K562 (cell line): ENCODE results near the gene CTXN1. TPM values are rescaled to one million over a fixed set of nuclear protein-coding genes. Genes with fewer than 3 reads are reported as not detected.

ENCODE experiments used
- ADNP ChIP-seq: fragments of 200-800 bp; sonication (Bioruptor generic); IDR thresholded peaks from 2 replicates; pipeline ENCODE4 v1.6.1; 2016; ENCODE audit warnings: missing genetic modification characterization, missing compliant biosample characterization
- CLOCK ChIP-seq: fragments of 250-450 bp; sonication (Bioruptor Pico); IDR thresholded peaks from 2 replicates; pipeline ENCODE4 v1.4.0; 2020; ENCODE audit warnings: mild to moderate bottlenecking, moderate library complexity, borderline replicate concordance
- CUX1 ChIP-seq: fragments of 200-800 bp; sonication (Bioruptor generic); IDR thresholded peaks from 2 replicates; pipeline ENCODE4 v1.6.1; 2016; ENCODE audit warnings: missing genetic modification characterization, missing compliant biosample characterization
- ELK3 ChIP-seq: fragments of 450-650 bp; formaldehyde crosslinking; IDR thresholded peaks from 2 replicates; pipeline ENCODE4 v1.4.0; 2020; ENCODE audit warnings: mild to moderate bottlenecking
- ESRRB ChIP-seq: fragments of 250-450 bp; sonication (Bioruptor Pico); IDR thresholded peaks from 2 replicates; pipeline ENCODE4 v1.5.0; 2020; ENCODE audit warnings: mild to moderate bottlenecking, moderate library complexity, borderline replicate concordance
- HSF4 ChIP-seq: fragments of 250-450 bp; sonication (Bioruptor Pico); IDR thresholded peaks from 2 replicates; pipeline ENCODE4 v2.1.2; 2022; ENCODE audit warnings: mild to moderate bottlenecking, moderate library complexity, borderline replicate concordance
- MYNN ChIP-seq, 2 experiments: sonication (generic); formaldehyde crosslinking in 1 of 2; IDR thresholded peaks; 2 replicates each; pipeline versions ENCODE4 v1.5.0 to v1.6.1; 2016 to 2020; ENCODE audit warnings: antibody characterized with exemption in 1 of 2, missing genetic modification reagents in 1 of 2
- NCOA4 ChIP-seq: fragments of 450-650 bp; IDR thresholded peaks from 2 replicates; pipeline ENCODE4 v1.6.1; 2018; ENCODE audit warnings: mild to moderate bottlenecking; ENCODE audit not compliant: partially characterized antibody
- NRF1 ChIP-seq, 2 experiments: fragments of 450-650 bp; IDR thresholded peaks in 1 of 2; conservative IDR thresholded peaks in 1 of 2; 2 replicates each; pipeline ENCODE4 v1.6.1; 2014; ENCODE audit warnings: mild to moderate bottlenecking in 2 of 2
- PHTF2 ChIP-seq: fragments of 250-450 bp; sonication (Bioruptor Pico); IDR thresholded peaks from 2 replicates; pipeline ENCODE4 v1.5.0; 2021; ENCODE audit warnings: mild to moderate bottlenecking
- RAD51 ChIP-seq: fragments of 450-650 bp; IDR thresholded peaks from 2 replicates; pipeline ENCODE4 v1.7.1; 2016; ENCODE audit warnings: low read depth, mild to moderate bottlenecking, borderline replicate concordance
- SREBF2 ChIP-seq: sonication (generic); formaldehyde crosslinking; IDR thresholded peaks from 2 replicates; pipeline ENCODE4 v1.4.0; 2020; ENCODE audit warnings: mild to moderate bottlenecking, missing genetic modification reagents
- THRAP3 ChIP-seq: fragments of 450-650 bp; IDR thresholded peaks from 2 replicates; pipeline ENCODE4 v1.6.1; 2016; ENCODE audit warnings: mild to moderate bottlenecking, inconsistent platforms, borderline replicate concordance
- TRIM25 ChIP-seq: fragments of 450-650 bp; IDR thresholded peaks from 2 replicates; pipeline ENCODE4 v1.7.0; 2016; ENCODE audit warnings: borderline replicate concordance
- ZEB2 ChIP-seq: fragments of 450-650 bp; IDR thresholded peaks from 2 replicates; pipeline ENCODE4 v1.6.1; 2016
- polyA plus RNA-seq, 8 experiments: library from polyadenylated mRNA; depleted of rRNA in 4 of 8; stranded (reverse) in 5 of 8; unstranded in 3 of 8; fragments of >200 nt; fragmentation: Nextera tagmentation in 2 of 8; fragmentation: Illumina TruSeq in 1 of 8; extraction: Ambion mirVana in 2 of 8; extraction: Trizol in 1 of 8; gene quantifications; 2 replicates each; pipeline versions ENCODE4 v1.2.1 to v1.2.3, GENCODE V29; 2011 to 2014; ENCODE audit warnings: inconsistent platforms in 1 of 8, missing spikeins in 1 of 8
- total RNA-seq, 7 experiments: library from RNA; depleted of rRNA in 6 of 7; stranded (reverse); fragments of >200 nt in 6 of 7; fragmentation: Illumina TruSeq in 2 of 7; extraction: Trizol in 2 of 7; gene quantifications; 2 replicates each; pipeline versions ENCODE4 v1.2.1 to v1.2.3, GENCODE V29; 2011 to 2021; ENCODE audit warnings: low replicate concordance in 1 of 7

The CTXN1 gene
- total and polyA plus RNA-seq, 9 of the 15 experiments (the other 6 are each of a cell fraction or from before 2014, with no cell fraction given): 0.15 to 37.4 (median 1.8) TPM; not detected in 2

- TF ChIP-seq CUX1 (CRISPR knock-in tag) (no peak), NRF1 (conservative IDR thresholded peaks at IDR 0.05 in 1 of 2, IDR thresholded peaks at IDR 0.05 in 1 of 2) (peak; percentile 70 to 73), NCOA4 (no peak), SREBF2 (CRISPR knock-in tag) (no peak), ELK3 (CRISPR knock-in tag) (no peak), THRAP3 (no peak), ADNP (tag) (no peak), PHTF2 (CRISPR knock-in tag) (no peak), ESRRB (CRISPR knock-in tag) (no peak), HSF4 (CRISPR knock-in tag) (no peak), ZEB2 (no peak), MYNN (IDR thresholded peaks at IDR 0.05) (no peak), MYNN (CRISPR knock-in tag; IDR thresholded peaks at IDR 0.05) (no peak), CLOCK (CRISPR knock-in tag) (no peak), RAD51 (no peak), TRIM25 (0 out of 2 replicates have a peak, but pooled peaks have one; percentile 8)
Measured at GRCh38 chr19:7919610-7920518, 6.1 kb downstream of the CTXN1 start, which contains the start of gene SNAPC2 (continued).
